ENCODE results near the gene RFTN1.

The RFTN1 gene

GRCh38 chr3:16377196-16377595, 136.3 kb downstream of the RFTN1 start:
- no peak for DNase-seq (ENCODE audit: low spot score)

- DNase-seq (ENCODE audit: low spot score): no peak
Observed at GRCh38 chr3:16375891-16376290, 137.6 kb downstream of the RFTN1 start.

GRCh38 chr3:16374935-16375245, 138.6 kb downstream of the RFTN1 start:
- DNase-seq (ENCODE audit: low spot score): no peak

- no peak for DNase-seq (ENCODE audit: low spot score)
Observed at GRCh38 chr3:16374047-16374934, 139.2 kb downstream of the RFTN1 start.

GRCh38 chr3:16373341-16373946, 140.1 kb downstream of the RFTN1 start:
- no peak for DNase-seq (ENCODE audit: low spot score)

- no peak for DNase-seq (ENCODE audit: low spot score)
Observed at GRCh38 chr3:16372362-16373292, 140.9 kb downstream of the RFTN1 start.

GRCh38 chr3:16370872-16371740, 142.4 kb downstream of the RFTN1 start:
- DNase-seq (ENCODE audit: low spot score): no peak

- DNase-seq (ENCODE audit: low spot score): no peak
Observed at GRCh38 chr3:16370503-16370871, 143.0 kb downstream of the RFTN1 start.

- no peak for DNase-seq (ENCODE audit: low spot score)
Observed at GRCh38 chr3:16369885-16370284, 143.6 kb downstream of the RFTN1 start.

GRCh38 chr3:16369276-16369675, 144.2 kb downstream of the RFTN1 start:
- DNase-seq (ENCODE audit: low spot score): no peak

GRCh38 chr3:16366581-16366980, 146.9 kb downstream of the RFTN1 start:
- no peak for DNase-seq (ENCODE audit: low spot score)

- no peak for DNase-seq (ENCODE audit: low spot score)
Observed at GRCh38 chr3:16365491-16366128, 147.9 kb downstream of the RFTN1 start.

GRCh38 chr3:16364963-16365362, 148.5 kb downstream of the RFTN1 start:
- peak; percentile 59 for DNase-seq (ENCODE audit: low spot score)

- no peak for DNase-seq (ENCODE audit: low spot score)
Observed at GRCh38 chr3:16364323-16364722, 149.2 kb downstream of the RFTN1 start.

GRCh38 chr3:16363636-16364035, 149.9 kb downstream of the RFTN1 start:
- no peak for DNase-seq (ENCODE audit: low spot score)

GRCh38 chr3:16362770-16363169, 150.7 kb downstream of the RFTN1 start:
- no peak for DNase-seq (ENCODE audit: low spot score)

- no peak for DNase-seq (ENCODE audit: low spot score)
Observed at GRCh38 chr3:16361087-16361486, 152.4 kb downstream of the RFTN1 start.

GRCh38 chr3:16359331-16359730, 154.2 kb downstream of the RFTN1 start:
- DNase-seq (ENCODE audit: low spot score): no peak

- no peak for DNase-seq (ENCODE audit: low spot score)
Observed at GRCh38 chr3:16358336-16358735, 155.2 kb downstream of the RFTN1 start.

GRCh38 chr3:16357186-16358121, 156.0 kb downstream of the RFTN1 start:
- no peak for DNase-seq (ENCODE audit: low spot score)

All from SW480 (cell line).